HG03095 (cell line): ENCODE data around the gene PCMTD2.

Experiments used
- ATAC-seq: cut with Tn5 transposase; IDR thresholded peaks from one replicate; pipeline ENCODE4 v1.9.1; 2021; ENCODE audit warnings: moderate library complexity; ENCODE audit not compliant: unreplicated experiment

Gene PCMTD2

DNA sequence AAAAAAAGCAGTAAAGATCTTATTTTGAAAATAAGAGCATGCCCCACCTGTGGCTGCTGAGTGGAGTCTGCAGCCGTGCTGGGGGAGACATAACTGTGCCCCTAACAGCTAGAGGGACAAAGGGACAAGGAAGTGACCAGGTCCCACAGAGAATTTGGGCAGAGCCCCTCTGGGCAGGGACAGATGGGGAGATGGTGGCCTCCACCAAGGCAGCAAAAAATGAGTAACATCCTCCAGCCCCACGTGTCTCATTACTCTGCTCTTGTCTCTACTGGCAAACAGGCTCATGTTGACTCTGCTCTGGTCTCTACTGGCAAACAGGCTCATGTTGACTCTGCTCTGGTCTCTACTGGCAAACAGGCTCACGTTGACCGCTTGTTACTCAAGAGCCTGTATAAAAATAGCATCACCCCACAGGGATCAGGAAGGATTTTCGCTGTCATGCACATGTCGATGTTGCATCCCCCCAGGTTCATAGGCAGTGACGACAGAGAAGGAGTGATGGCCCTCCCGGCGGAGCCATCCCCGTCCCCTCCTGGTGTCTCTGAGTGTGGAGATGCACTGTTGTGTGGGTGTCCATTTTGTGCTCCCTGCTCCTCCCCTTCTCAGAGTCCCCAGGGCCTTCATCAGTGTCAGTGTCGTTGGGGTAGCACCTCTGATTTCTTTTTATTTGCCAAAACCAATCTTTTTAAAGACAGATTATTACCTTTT, 17.3 kb upstream of the PCMTD2 start:
- ATAC-seq: no peak

DNA sequence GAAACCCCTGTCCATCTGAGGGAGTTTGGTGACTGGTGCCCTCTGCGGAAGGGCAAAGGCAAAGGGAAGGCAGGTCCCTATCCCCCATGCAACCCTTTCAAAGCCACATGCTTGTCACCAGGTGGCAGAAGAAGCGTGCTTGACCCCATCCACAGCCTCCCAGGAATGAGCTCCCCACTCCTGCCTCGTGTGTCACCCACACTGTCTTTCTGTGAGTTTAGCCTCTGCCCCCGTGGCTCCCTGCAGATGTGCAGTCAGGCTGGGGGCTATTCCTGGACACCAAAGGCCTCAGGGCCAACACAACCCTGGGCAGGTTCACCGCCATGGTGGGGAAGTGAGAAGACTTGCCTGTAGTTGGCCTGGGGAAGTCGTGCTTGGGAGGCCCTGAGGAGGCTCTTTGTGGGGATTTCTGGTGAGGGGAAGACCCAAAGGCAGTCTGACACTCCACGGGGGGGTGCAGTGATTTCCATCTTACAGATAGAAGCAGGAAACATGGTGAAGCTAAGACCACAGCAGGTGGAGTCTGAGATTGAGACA, 16.6 kb upstream of the PCMTD2 start:
- no peak for ATAC-seq

DNA sequence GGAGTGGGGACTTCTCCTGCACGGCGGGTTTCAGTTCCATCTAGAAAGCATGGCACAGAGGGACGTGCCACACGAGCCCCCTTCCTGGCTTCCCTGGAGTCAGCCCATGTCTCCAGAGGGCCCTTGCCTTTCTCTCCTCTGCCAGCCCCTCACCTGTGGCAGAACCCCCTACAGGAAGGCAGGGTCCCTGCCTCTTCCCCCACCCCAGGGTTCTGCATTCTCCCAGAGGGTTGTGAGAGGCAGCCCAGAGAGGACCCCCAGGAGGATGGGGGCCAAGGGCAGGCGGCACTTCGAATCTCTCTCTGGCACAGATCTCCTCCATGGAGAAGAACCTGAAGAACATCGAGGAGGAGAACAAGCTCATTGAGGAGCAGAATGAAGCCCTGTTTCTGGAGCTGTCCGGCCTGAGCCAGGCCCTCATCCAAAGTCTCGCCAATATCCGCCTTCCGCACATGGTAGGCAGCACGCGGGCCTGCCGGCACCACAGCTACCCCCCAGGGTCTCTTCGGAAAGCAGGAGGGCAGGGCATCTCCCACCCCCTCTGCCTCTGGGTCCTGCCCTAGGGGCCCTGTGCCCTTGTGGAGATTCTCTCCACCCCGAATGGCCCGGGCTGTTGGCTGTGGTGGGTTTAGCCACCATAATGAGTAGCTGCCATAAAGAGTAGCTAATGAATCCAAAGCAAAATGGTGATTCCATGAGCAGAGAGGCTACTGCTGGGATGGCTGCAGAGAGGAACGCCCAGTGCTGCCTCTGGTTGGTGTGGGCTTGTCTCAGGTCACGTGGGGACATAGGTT, 15.9 kb upstream of the PCMTD2 start:
- no peak for ATAC-seq

DNA sequence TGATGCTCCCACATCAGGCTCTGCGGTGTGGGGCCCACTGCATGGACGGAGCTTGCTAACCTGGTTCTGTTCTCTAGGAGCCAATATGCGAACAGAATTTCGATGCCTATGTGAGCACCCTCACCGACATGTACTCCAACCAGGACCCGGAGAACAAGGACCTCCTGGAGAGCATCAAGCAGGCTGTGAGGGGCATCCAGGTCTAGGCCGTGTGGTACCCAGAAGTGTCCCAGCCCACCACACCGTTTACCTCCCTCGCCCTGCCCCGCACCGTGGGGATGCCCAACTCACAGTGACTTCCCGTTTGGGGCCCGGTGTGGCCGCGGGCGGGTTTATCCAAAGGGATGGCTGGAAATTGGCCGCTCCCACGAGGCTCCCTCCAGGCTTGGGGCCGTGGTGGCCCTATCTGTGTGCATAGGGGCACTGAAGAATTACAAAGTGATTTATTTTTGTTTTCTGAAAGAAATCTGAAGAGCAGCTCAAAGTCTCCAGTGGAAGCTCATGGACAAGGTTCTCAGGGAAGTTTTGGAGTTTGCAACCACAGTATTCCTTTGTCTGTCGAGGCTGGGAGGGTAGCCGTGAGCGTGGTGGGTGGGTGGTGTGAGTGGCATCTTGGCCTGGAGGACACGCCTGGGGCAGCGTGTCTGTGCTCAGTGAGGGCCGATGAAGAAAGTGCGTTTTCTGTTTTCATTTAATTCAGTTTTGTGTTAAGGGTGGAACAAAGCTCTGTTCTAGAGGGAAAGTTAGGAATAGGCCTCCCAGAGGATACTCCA, 15.1 kb upstream of the PCMTD2 start:
- ATAC-seq: no peak

DNA sequence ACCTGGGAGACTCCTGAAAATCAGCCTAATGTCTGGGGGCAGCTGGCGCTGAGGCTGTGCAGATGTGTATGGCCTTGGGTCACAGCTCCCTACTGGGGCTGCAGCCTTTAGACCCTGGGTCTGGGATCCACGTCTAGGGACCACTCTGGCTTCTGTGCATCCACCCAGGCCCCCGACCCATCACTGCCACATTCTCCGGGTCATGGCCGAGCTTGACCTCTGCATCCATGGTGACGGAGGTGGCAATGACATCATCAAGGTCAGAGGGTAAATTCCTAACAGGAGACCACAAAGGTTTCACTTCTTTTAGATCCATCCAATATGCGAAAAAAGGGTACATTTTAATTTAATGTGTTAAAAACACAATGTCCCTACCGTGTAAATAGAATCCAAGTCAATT, 14.5 kb upstream of the PCMTD2 start:
- no peak for ATAC-seq

GRCh38 chr20:64242003-64242796, 13.3 kb upstream of the PCMTD2 start:
- no peak for ATAC-seq

DNA sequence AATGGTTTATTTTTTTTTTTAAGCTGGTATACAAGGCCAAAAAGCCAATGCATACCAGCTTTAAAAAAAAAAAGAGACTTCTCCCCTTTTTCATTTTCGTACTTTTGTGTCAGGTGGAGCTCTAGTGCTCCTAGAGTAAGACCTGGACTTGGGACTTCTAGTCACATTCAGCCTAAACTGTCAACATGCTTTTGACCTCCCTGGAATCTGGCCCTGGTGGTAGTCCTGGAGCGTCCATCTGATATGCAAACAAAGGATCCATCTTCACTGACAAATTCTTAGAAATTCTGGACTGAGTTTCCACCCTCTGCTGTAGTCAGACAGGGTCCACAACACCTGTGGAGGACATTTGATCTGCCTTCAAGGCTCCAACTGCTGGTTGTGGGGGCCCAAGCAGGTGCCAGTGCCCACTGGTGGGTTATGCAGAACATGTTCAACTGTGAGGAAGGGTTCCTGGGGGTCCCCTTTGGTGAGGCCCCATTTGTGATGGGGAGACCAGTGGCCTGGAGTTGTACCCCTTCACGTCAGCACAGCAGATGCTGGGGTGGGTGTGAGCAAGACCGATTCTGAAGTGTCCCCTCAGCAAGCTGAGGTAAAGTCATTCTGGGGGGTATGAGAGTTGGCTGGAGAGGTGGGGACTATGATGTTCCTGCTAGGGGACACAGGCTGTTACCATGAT, 12.6 kb upstream of the PCMTD2 start:
- no peak for ATAC-seq

DNA sequence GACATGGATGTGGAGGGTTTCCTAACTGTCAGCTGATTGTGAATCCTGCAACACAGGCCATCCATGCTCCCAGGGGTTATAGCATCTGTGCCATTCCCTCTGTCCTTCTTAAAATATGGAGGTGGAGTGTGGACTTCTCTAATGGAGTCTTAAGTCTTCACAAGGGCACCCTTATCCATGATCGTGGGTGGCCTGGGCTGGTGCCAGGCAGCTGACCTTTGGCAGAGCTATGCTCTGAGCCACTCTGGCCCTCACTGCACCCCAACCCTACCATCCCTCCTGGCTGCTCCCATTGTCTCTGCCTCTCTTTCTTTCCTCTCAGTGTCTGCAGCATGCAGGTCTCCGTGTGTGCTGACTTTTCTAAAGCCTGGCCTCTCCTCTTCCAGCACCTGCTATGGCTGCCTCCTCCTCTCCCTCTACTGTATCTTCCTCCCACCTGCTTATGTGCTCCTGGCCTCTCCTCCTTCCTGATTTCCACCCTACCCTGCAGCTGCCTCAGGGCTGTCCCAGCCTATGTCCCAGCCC, 11.2 kb upstream of the PCMTD2 start:
- ATAC-seq: no peak

- no peak for ATAC-seq
Observed at GRCh38 chr20:64244870-64245603, 10.5 kb upstream of the PCMTD2 start.

DNA sequence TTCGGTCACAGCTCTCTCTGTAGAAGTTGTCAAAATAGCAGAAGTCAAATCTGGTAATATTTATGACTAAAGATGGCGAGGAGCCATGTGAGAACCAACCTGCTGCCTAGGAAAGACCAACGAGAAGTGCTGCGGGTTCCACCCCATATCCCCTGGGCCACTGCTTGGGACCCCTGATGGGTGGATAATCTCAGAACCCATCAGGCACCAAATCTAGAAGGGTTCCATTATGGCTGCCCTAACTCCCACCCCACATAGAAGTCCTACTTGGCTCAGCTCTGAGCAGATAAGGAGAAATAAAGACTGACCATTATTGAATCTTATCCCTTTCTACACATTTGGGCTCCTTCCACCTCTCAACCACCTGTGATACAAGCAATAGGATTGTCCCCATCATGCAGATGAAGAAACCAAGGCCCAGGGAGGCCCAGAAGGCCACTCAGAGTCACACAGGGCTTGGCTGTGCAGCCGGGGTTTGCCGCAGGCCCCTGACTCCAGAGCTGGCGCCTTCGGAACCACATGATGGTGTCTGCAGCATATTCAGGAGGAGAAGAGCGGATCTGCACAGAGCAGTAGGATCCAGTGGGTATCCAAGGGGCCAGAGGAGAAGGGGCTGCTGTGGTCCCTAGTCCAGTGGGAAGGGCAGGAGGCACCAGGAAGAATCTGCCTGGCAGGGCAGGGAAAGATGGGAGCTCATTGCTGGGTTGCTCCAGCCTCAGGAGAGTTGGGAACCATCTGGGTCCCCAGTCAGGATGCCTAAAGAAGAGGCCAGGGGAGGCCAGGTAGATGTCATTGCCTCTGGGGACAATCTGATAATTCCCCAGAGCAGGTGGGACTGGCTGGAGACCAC, 9.6 kb upstream of the PCMTD2 start:
- no peak for ATAC-seq

GRCh38 chr20:64246616-64247306, 8.8 kb upstream of the PCMTD2 start:
- no peak for ATAC-seq

DNA sequence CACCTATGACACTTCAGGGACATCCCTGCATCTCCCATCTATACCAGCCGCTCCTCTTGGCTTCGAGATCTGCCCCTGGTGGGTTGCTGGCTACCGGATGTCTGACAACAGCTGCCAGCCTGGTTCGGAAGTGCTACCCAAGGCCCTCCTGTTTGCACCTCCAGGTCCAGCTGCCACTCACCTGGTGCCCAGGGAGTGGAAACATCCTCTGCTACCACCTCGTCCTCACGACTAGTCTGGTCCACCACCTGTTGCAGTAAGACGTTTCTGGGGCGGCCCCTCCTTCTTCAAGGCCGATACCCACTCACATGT, 8.3 kb upstream of the PCMTD2 start:
- ATAC-seq: no peak

- no peak for ATAC-seq
Observed at GRCh38 chr20:64247970-64248841, 7.3 kb upstream of the PCMTD2 start.

DNA sequence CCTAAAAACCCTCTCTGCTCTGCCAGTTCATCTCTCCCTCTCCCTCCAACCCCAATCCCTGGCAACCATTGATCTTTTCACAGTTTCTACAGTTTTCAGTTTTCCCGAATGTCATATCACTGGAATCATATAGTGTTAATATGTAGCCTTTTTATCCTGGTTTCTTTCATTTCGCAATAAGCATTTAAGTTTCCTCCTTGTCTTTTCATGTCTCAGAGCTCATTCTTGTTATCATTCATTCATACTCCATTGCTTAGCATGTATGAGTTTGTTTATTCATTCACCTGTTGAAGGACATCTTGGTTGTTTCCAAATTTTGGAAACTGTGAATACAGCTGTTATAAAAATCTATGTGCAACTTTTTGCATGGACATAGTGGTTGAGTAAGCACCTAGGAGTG, 5.5 kb upstream of the PCMTD2 start:
- ATAC-seq: no peak

DNA sequence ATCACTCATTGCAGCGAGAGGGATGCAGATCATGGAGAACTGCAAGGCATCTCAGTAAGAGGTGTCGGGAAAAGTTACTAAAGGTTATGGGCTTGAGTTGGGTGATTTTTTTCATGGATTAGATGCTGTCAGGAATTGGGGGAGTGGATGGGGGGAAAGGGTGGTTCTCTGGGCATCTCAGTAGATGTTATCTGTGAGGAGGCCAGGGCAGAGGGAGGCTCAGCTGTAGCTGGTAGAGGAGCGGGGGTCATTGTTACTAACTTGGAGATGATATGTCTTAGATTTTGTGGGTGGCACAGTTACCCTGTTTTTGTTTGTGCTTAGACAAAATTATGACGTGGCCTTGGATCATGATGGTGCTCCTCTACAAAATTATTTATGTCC, 2.6 kb upstream of the PCMTD2 start:
- no peak for ATAC-seq

DNA sequence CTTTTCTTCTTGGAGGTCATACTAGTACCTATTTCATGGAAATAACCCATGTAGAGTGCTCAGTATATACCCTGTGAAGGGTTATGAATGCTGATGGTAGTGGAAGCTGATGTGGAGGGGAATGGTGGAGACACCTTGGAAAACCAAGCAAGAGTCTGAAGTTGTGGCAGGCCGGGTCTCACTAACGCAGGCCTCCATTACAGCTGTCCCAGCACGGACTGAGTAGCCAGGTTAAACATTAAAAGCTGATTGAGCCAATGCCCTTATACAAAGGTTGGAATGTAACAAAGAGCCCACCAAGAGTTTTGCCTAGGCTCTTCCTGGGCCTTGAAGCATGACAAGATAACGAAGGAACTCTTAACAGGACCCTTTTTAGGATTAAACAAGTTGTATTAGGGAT, 2.1 kb upstream of the PCMTD2 start:
- no peak for ATAC-seq

DNA sequence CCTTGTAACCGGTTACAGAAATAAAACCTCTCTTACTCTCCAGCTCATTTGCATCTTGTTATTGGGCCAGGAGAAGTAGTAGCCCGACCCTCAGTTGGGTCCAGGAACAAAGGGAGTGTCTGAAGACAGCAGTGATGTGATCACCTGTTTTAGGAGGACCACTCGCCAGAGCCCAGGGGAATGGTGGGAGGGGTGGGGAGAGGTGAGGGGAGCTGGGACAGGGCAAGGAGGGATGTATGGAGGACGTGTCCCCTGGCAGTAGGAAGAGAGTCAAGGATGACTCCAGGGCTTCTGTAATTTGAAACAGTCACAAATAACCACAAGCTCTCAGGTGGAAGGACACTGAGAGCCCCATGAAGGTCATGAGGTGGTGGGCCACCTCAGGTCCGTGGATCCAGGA, 1.4 kb upstream of the PCMTD2 start:
- no peak for ATAC-seq
